Measurements from ENCODE around the gene INS. TPM values are rescaled to one million over a fixed set of nuclear protein-coding genes. Genes with fewer than 3 reads are reported as not detected.

INS gene
- total and polyA plus RNA-seq, 2 of the 13 experiments (the other 11 are each of a cell fraction or from before 2014, with no cell fraction given): not detected

GRCh38 chr11:2204361-2205213 lies 43.6 kb upstream of the INS start:
- peak overlapping the region; percentile 58 for H3K27ac ChIP-seq (ENCODE audit: extremely low read length, insufficient read depth, low read length)
- H3K9me3 ChIP-seq (ENCODE audit: low read length): no peaks in the 10 kb centered on the region
- peak overlapping the region; percentile 10; the same call in 1 of the 2 replicates for H3K9ac ChIP-seq (ENCODE audit: insufficient read depth, low read depth, low read length)
- no peaks in the 10 kb centered on the region for H4K20me1 ChIP-seq (ENCODE audit: insufficient read depth, low read length)
- H2AFZ ChIP-seq (ENCODE audit: low read length): no peak overlapping the region
- ChIA-PET POLR2A (interaction anchor here (1.0 to 3.9 kb wide), 2 partner anchors 8 to 95 kb away, joined by 3 to 34 read pairs; no protein-coding TSS in a partner anchor), CTCF (ENCODE audit: low intra/inter-chr PET ratio, low total read pairs) (no interaction called here)
- 0 out of 2 replicates have a peak overlapping the region, but pooled peaks have one; percentile 9 for H3K4me2 ChIP-seq (ENCODE audit: low read depth, low read length)
- peaks cover 78% of the 10 kb centered on the region for H3K4me1 ChIP-seq (ENCODE audit: insufficient read depth, low read length)
- peak overlapping the region in 1 of 3 experiments; percentile 24; a peak in 1 of 6 replicates for H3K4me3 ChIP-seq (replicated peaks in 1 of 3; ENCODE audit: insufficient read depth in 1 of 3, low read depth in 2 of 3, low read length in 3 of 3)
- H3K36me3 ChIP-seq (replicated peaks in 1 of 2; ENCODE audit: control insufficient read depth in 1 of 2, insufficient read depth in 2 of 2, low read length in 2 of 2): no peaks in the 10 kb centered on the region; a peak in 1 of 5 replicates
- in situ Hi-C loops (cut with HindIII; ENCODE audit: extremely low pct_ligation_motif_present, low pct_unique_long_range_greater_than_20kb) (loop anchor here (5.0 to 25.0 kb wide), 2 partner anchors 213 to 533 kb away; no protein-coding TSS in a partner anchor), intact Hi-C loops (cut with micrococcal nuclease; ENCODE audit: unreplicated experiment) (no loop called here)
- WGBS (ENCODE audit: low lambda C conversion rate): 55% methylated on average over 4 of the region's 21 CpGs
- DNase-seq (ENCODE audit: low spot score) (peak; percentile 20), ATAC-seq (peak; percentile 25), FAIRE-seq (no peak)
- BruUV-seq (replicated peaks): no TSS peak
- no peaks in the 10 kb centered on the region for H3K27me3 ChIP-seq (ENCODE audit: control insufficient read depth in 1 of 2, insufficient read depth in 2 of 2, low read length in 2 of 2)
- H3K79me2 ChIP-seq (ENCODE audit: insufficient read depth, low read length): no peaks in the 10 kb centered on the region
- TF ChIP-seq ZNF891 (CRISPR knock-in tag; IDR thresholded peaks at IDR 0.05) (no peak), ZNF432 (CRISPR knock-in tag; IDR thresholded peaks at IDR 0.05; ENCODE audit: borderline replicate concordance) (no peak), ZBTB33 (CRISPR knock-in tag; IDR thresholded peaks at IDR 0.05) (peak; percentile 94), ZBTB38 (CRISPR knock-in tag; IDR thresholded peaks at IDR 0.05) (peak; percentile 88), AGO2 (optimal IDR thresholded peaks at IDR 0.05; ENCODE audit: low read depth, low read length) (peak; percentile 58), HBP1 (CRISPR knock-in tag; IDR thresholded peaks at IDR 0.05; ENCODE audit: low read depth) (no peak), ZBTB4 (CRISPR knock-in tag; IDR thresholded peaks at IDR 0.05; ENCODE audit: borderline replicate concordance) (0 out of 2 replicates have a peak, but pooled peaks have one; percentile 5), PATZ1 (CRISPR knock-in tag; IDR thresholded peaks at IDR 0.05) (peak; percentile 56), ZNF292 (CRISPR knock-in tag; IDR thresholded peaks at IDR 0.05; ENCODE audit: borderline replicate concordance, low read depth) (no peak), CSRNP1 (CRISPR knock-in tag; IDR thresholded peaks at IDR 0.05) (no peak), ZNF674 (CRISPR knock-in tag; IDR thresholded peaks at IDR 0.05; ENCODE audit: low read depth) (no peak)

Data from HepG2 (cell line).